Neuron (in vitro differentiated cells): ENCODE results near the gene OSGIN1.

ENCODE experiments used
- H2AFZ ChIP-seq: one replicate; pipeline ENCODE4 v1.6.1; 2013; ENCODE audit warnings: low read depth, mild to moderate bottlenecking, inconsistent platforms, low read length, moderate library complexity
- H3K27me3 ChIP-seq: one replicate; pipeline ENCODE4 v1.6.1; 2013; ENCODE audit warnings: low read length; ENCODE audit not compliant: insufficient read depth
- H3K36me3 ChIP-seq: one replicate; pipeline ENCODE4 v1.6.1; 2013; ENCODE audit warnings: low read length; ENCODE audit not compliant: insufficient read depth
- H3K4me1 ChIP-seq: one replicate; pipeline ENCODE4 v1.6.1; 2013; ENCODE audit warnings: low read length; ENCODE audit not compliant: insufficient read depth
- H3K4me3 ChIP-seq: 2 replicates; pipeline ENCODE4 v1.5.1; 2013; ENCODE audit warnings: mild to moderate bottlenecking, low read length, moderate library complexity
- H3K9me3 ChIP-seq: one replicate; pipeline ENCODE4 v1.6.1; 2013; ENCODE audit warnings: low read length

The OSGIN1 gene

DNA sequence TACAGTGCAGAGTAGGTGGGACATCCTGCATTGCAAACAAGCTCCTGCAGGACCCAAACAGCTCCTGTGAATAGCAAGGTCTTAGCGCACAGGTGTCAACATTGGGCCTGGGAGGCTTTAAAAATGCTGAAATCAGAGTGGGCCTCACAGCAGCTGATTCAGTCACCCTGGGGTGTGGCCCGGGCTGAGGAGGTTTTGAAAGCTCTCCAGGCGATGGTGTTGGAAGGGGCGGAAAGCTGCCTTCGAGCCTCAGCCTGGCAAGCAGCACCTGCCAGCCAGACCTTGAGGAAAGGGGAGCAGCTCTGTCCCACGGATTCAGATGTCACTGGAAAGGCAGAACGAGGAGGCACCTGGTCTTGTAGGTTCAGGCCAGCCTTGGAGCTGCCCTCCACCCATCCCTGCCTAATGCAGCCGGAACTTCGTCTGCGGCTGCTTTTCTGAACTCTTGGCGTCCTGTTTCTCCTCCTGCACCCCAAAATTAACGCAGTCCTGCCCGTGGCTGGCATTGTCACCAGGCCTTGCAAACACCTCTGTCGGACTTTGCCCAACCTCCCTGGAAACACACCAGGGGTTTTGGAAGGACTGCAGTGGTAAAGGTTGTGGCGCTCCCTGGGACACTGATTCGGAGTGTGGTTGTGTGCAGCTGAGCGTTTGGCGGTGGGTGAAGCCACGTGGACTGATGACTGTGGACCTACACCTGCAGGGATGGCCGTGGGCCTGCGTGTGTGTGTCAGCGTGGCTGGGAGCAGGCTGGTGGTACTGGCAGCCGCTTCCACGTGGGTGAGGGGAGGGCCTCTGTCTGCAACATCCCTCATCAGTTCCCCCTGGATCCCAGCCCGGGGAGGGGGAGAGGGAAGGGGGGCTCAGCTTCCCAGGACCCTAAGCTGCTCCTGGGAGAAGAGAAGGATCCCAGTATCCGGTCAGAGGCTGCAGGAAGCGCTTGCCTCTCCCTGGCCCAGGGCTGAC is 18.4 kb downstream of the OSGIN1 start:
- H3K4me3 ChIP-seq = no peak overlapping the region

DNA sequence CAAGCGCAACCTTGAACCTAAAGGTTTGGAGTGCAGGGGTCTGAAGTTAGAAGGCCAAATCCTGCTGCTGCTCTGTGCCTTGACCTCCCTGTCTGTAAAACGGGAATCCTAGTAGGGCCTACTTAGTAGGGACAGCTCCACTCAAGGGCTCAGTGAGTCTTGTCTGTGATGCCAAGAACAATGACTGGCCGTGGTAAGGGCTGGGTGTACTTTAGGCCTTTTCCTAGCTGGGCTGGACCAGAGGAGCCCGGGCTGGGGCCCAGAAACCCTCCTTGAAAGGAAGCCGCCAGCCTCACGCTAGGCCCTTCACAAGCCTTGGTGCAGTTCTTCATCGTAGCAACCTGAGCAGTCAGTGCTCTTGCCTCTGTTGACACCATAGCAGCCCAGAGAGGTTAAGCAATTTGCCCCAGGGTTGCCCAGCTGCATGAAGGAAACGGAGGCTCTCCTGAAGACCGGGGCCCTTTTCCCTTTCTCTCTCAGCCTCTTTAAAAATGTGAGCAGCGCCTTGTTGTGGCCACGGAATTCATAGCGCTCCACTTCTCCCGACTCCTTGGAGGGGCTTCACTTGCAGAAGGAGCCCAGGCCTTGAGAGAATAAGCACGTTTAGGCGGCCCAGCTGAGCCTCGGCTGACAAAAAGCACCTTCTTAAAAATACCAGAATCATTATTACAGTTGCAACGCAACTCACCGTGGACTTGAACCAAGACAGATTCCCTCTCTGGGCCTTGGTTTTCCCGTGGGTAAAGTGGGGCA is 19.4 kb downstream of the OSGIN1 start:
- Histone ChIP-seq H3K4me3 (no peak overlapping the region), H3K27me3 (no peaks in the 10 kb centered on the region), H3K9me3 (peaks cover 2% of the 10 kb centered on the region), H3K36me3 (no peaks in the 10 kb centered on the region), H2AFZ (no peak overlapping the region), H3K4me1 (peaks cover 8% of the 10 kb centered on the region)

More for the DNA sequence above, 18.4 kb downstream of the OSGIN1 start:
- Histone ChIP-seq H3K4me1 (peaks cover 8% of the 10 kb centered on the region), H3K27me3 (no peaks in the 10 kb centered on the region), H2AFZ (no peak overlapping the region), H3K9me3 (no peaks in the 10 kb centered on the region), H3K36me3 (no peaks in the 10 kb centered on the region)

DNA sequence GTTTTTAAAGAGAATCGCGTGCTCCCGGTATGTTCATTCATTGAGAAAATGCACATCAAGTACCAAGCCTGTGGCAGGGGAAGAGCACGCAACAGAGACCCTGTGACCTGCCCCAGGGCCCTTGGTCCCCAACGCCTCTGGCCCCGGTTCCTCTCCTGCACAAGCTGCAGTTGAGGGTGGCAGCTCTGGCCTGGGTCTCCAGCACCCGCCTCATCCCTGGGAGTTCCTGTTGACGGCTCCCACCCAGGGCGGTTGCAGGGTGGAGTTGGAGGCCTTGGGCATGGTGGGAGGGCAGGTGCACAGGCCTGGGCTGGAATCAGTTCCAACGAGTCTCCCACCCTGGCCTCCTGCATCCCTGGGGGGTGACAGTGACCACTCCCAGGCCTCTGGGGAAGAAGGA is 20.0 kb downstream of the OSGIN1 start:
- no peaks in the 10 kb centered on the region for H3K27me3 ChIP-seq
- peaks cover 7% of the 10 kb centered on the region for H3K9me3 ChIP-seq
- no peak overlapping the region for H2AFZ ChIP-seq
- H3K36me3 ChIP-seq = no peaks in the 10 kb centered on the region
- no peak overlapping the region for H3K4me3 ChIP-seq
- H3K4me1 ChIP-seq = peaks cover 8% of the 10 kb centered on the region

DNA sequence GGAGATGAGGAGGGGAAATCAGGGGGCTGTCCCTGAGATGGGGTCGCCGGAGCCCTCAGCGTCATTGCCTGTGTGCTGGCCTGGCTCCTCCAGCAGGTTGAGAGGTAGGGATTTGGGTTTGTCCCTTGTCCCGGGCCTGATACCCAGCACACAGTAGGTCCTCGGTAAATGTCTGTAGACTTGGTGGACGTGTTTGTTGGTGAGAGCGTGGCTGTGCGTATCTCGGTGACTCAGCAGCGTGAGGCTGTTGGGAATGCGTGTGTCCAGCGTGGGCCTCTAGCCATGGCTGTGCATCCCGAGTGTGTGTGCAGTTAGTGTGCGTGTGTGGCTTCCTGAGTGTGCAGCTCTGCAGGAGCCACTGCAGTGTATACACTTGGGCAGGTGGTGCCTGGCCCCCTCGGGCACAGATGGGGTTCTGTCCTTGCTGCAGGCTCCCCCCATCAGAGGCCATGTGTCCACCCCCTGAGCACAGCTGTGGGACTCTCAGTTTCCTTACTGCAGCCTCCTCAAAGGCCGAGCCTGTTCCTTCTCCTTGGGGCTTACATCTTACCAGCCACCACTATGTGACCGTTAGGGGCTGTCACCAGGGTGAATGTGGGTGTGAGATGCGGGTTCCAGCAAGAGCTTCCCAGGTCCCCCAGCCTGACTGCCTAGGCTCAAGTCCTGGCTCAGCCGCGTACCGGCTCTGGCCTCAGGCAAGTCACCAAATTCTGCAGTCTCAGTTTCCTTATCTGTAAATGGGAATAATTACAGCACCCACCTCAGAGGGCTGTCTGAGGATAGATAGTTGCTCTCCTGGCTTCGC is 20.7 kb downstream of the OSGIN1 start:
- H3K9me3 ChIP-seq = peaks cover 14% of the 10 kb centered on the region
- no peaks in the 10 kb centered on the region for H3K27me3 ChIP-seq

DNA sequence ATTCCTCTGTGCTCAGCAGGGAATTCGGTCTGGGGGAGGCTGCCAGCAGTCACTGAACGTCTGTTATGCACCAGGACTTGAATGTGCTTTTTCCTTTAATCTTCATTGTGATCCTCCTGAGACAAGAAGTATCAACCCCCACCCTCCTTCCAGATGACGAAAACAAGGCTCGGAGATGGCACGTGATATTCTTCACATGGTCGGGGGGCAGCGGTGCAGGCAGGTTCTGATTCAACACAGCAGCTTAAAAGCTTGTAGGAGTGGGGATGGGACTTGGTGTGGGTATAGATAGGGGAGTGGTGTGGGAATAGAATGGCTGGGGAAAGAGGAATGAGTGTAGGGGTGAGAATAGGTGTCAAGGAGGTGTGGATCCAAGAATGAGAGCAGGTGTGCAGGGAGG is 21.4 kb downstream of the OSGIN1 start:
- Histone ChIP-seq H3K4me3 (no peak overlapping the region), H3K4me1 (peaks cover 4% of the 10 kb centered on the region), H2AFZ (no peak overlapping the region), H3K27me3 (no peaks in the 10 kb centered on the region), H3K36me3 (no peaks in the 10 kb centered on the region), H3K9me3 (peaks cover 18% of the 10 kb centered on the region)

More for the DNA sequence above, 20.7 kb downstream of the OSGIN1 start:
- H2AFZ ChIP-seq = no peak overlapping the region
- no peaks in the 10 kb centered on the region for H3K36me3 ChIP-seq
- H3K4me3 ChIP-seq = no peak overlapping the region
- peaks cover 8% of the 10 kb centered on the region for H3K4me1 ChIP-seq

DNA sequence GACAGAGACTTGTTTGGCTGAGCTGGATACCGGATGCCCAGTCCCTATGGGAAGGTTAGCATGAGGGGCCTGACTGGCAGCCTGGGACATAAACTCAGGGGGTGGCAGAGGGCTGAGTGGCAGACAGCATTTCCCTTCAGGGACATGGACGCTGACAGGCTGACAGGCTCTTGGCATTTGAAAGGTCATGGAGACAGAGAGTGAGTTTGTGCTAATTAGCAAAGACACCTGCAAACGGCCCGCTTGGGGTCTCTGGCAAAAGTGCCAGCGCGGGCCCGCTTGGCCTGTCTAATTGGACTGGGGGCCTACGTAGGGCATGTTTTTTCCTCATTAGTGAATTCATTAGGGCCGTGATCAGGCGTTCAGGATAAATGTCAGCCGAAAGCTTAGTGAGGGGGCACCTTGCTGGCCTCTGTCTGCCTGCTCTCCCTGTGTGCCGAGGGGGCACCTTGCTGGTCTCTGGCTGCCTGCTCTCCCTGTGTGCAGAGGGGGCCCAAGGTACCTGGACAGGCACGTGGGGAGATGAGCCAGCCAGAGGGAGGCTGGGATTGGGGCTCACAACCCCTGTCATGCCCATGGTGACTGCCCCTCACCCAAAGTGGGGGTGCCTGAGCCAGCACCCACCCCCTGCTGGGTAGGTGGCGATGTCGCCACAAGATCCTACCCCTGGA is 22.7 kb downstream of the OSGIN1 start:
- H3K4me1 ChIP-seq = no peaks in the 10 kb centered on the region
- no peaks in the 10 kb centered on the region for H3K36me3 ChIP-seq

DNA sequence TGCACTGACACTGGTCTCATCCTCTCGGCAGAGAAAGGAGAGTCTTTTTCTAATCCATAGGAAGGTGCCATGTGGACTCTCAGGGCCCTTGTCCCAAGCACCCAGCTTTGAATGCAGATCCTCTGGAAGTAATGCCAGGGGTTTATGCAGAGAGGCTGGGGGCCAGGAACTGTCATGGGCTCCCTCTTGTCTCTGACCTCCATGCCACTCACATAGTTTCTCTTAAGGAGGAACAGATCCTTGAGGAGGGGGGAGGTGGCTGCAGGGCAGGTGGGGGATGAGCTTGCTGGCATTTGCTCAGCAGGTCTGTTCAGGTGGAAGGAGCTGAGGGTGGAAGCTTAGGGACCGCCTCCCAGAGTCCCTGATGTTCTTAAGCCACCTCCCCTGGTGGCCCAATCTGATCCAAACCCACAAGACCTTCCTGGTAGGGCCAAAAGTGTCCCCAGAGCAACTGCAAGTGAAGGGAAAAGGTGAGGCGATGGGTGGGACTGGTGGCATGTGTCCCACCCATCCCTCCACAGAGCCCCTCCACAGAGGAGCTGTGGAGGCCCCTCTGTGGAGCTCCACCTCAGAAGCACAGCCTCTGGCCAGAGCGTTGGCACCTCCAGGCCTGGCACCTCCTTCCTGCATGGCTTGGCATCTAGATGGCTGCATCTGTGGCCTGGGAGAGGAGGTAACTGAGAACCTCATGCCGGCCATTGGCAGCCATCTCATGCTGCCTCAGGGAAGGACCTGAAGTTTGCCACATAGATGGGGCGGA is 24.2 kb downstream of the OSGIN1 start:
- Histone ChIP-seq H3K4me1 (no peaks in the 10 kb centered on the region), H3K4me3 (no peak overlapping the region), H3K36me3 (no peaks in the 10 kb centered on the region), H3K27me3 (no peaks in the 10 kb centered on the region), H3K9me3 (peaks cover 25% of the 10 kb centered on the region), H2AFZ (no peak overlapping the region)

More for the DNA sequence above, 22.7 kb downstream of the OSGIN1 start:
- H2AFZ ChIP-seq = no peak overlapping the region
- no peaks in the 10 kb centered on the region for H3K27me3 ChIP-seq
- H3K9me3 ChIP-seq = peaks cover 18% of the 10 kb centered on the region
- H3K4me3 ChIP-seq = no peak overlapping the region

DNA sequence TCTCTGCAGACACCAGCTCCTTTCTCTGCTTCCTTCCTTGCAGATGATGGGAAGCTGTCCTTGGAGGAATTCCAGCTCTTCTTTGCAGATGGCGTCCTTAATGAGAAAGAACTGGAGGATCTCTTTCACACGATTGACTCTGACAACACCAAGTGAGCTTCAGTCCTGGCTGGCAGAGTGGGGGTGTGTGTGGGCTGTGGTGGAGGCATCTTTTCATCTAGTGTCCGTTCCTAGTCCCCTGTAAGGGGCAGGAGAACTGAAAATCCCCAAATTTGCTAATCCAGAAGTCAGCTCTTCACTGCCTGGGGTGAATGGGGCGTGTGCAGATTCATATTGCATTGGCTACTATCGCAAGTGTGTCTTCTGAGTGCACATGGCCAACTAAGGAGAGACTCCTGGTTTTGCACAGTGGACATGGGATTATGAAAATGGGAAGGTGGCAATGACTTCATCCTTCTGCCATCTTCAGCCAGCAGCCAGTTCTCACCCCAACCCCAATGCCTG is 25.4 kb downstream of the OSGIN1 start:
- Histone ChIP-seq H3K27me3 (no peaks in the 10 kb centered on the region), H3K4me1 (no peaks in the 10 kb centered on the region), H3K4me3 (no peak overlapping the region), H3K36me3 (peaks cover 3% of the 10 kb centered on the region), H3K9me3 (peaks cover 29% of the 10 kb centered on the region), H2AFZ (no peak overlapping the region)

DNA sequence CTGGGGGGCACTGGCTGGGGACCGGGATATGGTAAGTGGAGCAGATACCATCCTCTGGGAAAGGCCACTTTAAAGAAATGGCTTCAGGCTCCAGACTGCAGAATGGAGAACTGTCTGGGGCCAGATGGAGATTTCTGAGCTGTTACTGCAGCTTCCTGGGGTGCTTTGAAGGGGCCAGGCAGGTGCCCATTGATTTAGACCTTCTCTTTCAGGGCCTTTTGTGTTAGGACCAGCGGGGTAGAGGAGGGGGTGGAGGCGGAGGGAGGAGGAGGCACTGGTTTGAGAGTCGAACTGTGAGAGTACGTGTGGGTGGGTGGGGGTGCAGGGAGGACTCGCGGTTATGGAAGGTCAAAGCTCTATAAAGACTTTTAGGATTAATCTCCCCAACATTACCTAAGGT is 26.4 kb downstream of the OSGIN1 start:
- H3K27me3 ChIP-seq = no peaks in the 10 kb centered on the region
- peaks cover 29% of the 10 kb centered on the region for H3K9me3 ChIP-seq
- no peaks in the 10 kb centered on the region for H3K4me1 ChIP-seq
- H3K36me3 ChIP-seq = peaks cover 3% of the 10 kb centered on the region
- H3K4me3 ChIP-seq = no peak overlapping the region
- H2AFZ ChIP-seq = no peak overlapping the region

DNA sequence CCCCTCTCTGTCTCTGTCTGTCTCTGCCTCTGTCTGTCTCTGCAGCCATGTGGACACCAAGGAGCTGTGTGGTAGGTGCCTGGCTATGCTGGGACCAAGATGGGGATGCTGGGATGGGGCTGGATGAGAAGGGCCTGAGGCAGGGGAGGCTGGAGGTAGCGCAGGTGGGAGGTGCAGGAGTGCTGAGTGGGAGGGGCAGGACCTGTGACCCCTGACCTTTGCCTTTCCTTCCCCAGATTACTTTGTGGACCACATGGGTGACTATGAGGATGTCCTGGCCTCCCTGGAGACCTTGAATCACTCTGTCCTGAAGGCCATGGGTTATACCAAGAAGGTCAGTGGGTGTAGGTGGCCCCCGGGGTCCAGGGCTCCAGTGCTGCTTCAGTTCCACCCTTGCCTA is 27.8 kb downstream of the OSGIN1 start:
- Histone ChIP-seq H3K4me1 (no peaks in the 10 kb centered on the region), H3K36me3 (peaks cover 3% of the 10 kb centered on the region), H3K4me3 (no peak overlapping the region), H3K9me3 (peaks cover 29% of the 10 kb centered on the region), H3K27me3 (no peaks in the 10 kb centered on the region), H2AFZ (no peak overlapping the region)

DNA sequence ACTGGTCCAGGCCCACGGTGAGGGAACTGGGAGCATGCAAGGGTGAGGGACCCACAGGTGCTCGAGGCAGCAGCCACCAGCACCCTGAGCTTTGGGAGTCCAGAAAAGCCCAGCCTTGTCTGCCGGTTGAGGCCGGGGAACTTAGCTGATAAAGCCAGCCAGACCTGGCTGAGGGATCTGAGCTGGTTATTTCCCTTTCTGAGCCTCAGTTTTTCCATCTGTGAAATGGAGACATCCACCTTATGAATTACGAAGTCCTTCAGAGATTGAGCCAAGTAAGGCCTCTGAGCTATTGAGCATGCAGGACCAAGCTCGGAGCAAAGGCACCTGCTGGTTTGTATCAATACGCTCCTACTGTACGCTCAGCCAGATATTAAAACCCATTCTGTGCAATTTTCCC is 28.8 kb downstream of the OSGIN1 start:
- Histone ChIP-seq H3K4me1 (no peaks in the 10 kb centered on the region), H3K27me3 (no peaks in the 10 kb centered on the region), H3K36me3 (peaks cover 3% of the 10 kb centered on the region), H2AFZ (no peak overlapping the region), H3K9me3 (peaks cover 31% of the 10 kb centered on the region), H3K4me3 (no peak overlapping the region)

DNA sequence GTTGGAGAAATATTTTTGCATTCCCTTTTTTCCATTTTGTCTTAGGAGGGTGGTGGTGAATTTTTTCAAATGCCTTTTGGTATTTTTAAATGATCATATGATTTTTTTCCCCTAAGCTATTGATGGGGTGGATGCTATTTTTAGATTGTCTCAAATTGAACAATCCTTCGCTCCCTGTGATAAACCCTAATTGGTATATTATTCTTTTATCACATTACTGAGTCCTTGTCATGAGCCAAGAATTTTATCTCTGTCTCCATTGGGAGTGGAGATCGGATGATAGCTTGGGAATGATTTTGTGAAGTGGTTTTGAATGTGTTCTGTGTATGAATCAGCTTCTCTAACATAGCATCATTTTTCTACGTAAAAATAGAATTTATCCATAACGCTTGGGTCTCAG is 30.5 kb downstream of the OSGIN1 start:
- no peaks in the 10 kb centered on the region for H3K27me3 ChIP-seq
- peaks cover 3% of the 10 kb centered on the region for H3K36me3 ChIP-seq
- no peak overlapping the region for H2AFZ ChIP-seq
- H3K9me3 ChIP-seq = peaks cover 21% of the 10 kb centered on the region
- no peaks in the 10 kb centered on the region for H3K4me1 ChIP-seq
- no peak overlapping the region for H3K4me3 ChIP-seq
